A549 (cell line): ENCODE measurements around the gene RAB3GAP2.

Source experiments
- BHLHE40 ChIP-seq: IDR thresholded peaks from 2 replicates; pipeline ENCODE4 v1.6.1; 2012; ENCODE audit warnings: low read depth, low read length, inconsistent platforms
- CHD2 ChIP-seq: fragments of 150-350 bp; IDR thresholded peaks from 2 replicates; pipeline ENCODE4 v1.6.1; 2014; ENCODE audit warnings: low read length; ENCODE audit not compliant: partially characterized antibody
- CTCF ChIP-seq: fragments of >200 bp; sonication (Bioruptor Twin); formaldehyde crosslinking; IDR thresholded peaks from 3 replicates; pipeline ENCODE4 v1.5.1; 2016
- EHMT2 ChIP-seq: fragments of 200-600 bp; sonication (generic); IDR thresholded peaks from 2 replicates; pipeline ENCODE4 v1.6.1; 2016; ENCODE audit warnings: antibody characterized with exemption, low read depth, mild to moderate bottlenecking, moderate library complexity
- ELK1 ChIP-seq: fragments of 150-350 bp; IDR thresholded peaks from 2 replicates; pipeline ENCODE4 v1.6.1; 2014; ENCODE audit warnings: low read depth, mild to moderate bottlenecking, low read length
- FOSB ChIP-seq: fragments of 250-450 bp; sonication (Bioruptor Pico); IDR thresholded peaks from 2 replicates; pipeline ENCODE4 v1.5.0; 2020; ENCODE audit warnings: mild to moderate bottlenecking, moderate library complexity
- HDAC2 ChIP-seq: fragments of 200-600 bp; sonication (generic); IDR thresholded peaks from 2 replicates; pipeline ENCODE4 v1.6.1; 2016
- KDM5A ChIP-seq: fragments of 200-600 bp; sonication (generic); IDR thresholded peaks from 2 replicates; pipeline ENCODE4 v1.6.1; 2016; ENCODE audit warnings: antibody characterized with exemption, mild to moderate bottlenecking
- PBX3 ChIP-seq: IDR thresholded peaks from 2 replicates; pipeline ENCODE4 v1.6.1; 2012
- RCOR1 ChIP-seq: fragments of 150-350 bp; IDR thresholded peaks from 2 replicates; pipeline ENCODE4 v1.6.1; 2014; ENCODE audit warnings: antibody characterized with exemption, low read length, low read depth
- REST ChIP-seq: fragments of 200-600 bp; sonication (generic); IDR thresholded peaks from 2 replicates; pipeline ENCODE4 v1.6.1; 2016; ENCODE audit warnings: antibody characterized with exemption, mild to moderate bottlenecking, moderate library complexity

- no peak for TF ChIP-seq CTCF
- TF ChIP-seq RCOR1 = no peak
- TF ChIP-seq KDM5A = no peak
- TF ChIP-seq BHLHE40 = no peak
- TF ChIP-seq ELK1 = no peak
- TF ChIP-seq PBX3 = no peak
- no peak for TF ChIP-seq EHMT2
- no peak for TF ChIP-seq REST
- TF ChIP-seq FOSB (CRISPR knock-in tag) = no peak
- TF ChIP-seq HDAC2 = no peak
- no peak for TF ChIP-seq CHD2
Observed at GRCh38 chr1:220170836-220171526, 101.3 kb downstream of the RAB3GAP2 start.
